Measurements from ENCODE around the gene ING3. TPM values are rescaled to one million over a fixed set of nuclear protein-coding genes. Genes with fewer than 3 reads are reported as not detected.

ING3 gene
- total RNA-seq, 2 donors from 2014 or later, result 40.3 to 45.1 TPM

- ATAC-seq (replicated peaks in 1 of 2) (no peak), DNase-seq (no peak)
- peaks cover 11% of the 10 kb centered on the region for H3K27me3 Mint-ChIP-seq (ENCODE audit: low read depth)
- H3K27ac Mint-ChIP-seq, result no peak overlapping the region
- H3K9me3 Mint-ChIP-seq, result no peaks in the 10 kb centered on the region
- no peaks in the 10 kb centered on the region for H3K36me3 Mint-ChIP-seq (ENCODE audit: insufficient read depth in 2 of 2)
- H3K4me1 Mint-ChIP-seq (ENCODE audit: low read depth), result peaks cover 14% of the 10 kb centered on the region
- no peak overlapping the region for H3K4me3 Mint-ChIP-seq
These were observed 44.2 kb downstream of the ING3 start for GRCh38 chr7:120994512-120995410.

DNA sequence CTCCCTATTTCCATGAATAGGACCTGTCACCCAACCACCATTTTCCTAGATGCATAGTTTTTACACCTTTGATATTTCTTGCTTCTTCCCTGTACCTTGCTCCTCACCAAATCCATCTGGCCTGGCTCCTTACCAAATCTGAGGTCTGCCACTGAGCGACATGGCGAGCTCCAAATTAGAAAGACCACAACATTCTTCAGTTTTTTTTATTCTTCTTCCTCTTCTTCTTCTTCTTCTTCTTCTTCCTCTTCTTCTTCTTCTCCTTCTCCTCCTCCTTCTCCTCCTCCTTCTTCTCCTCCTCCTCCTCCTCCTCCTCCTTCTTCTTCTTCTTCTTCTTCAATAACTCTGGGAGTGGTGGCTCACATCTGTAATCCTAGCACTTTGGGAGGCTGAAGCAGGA, 45.1 kb downstream of the ING3 start:
- H3K9me3 Mint-ChIP-seq, result no peaks in the 10 kb centered on the region
- H3K27ac Mint-ChIP-seq, result no peak overlapping the region
- no peak overlapping the region for H3K4me3 Mint-ChIP-seq
- H3K27me3 Mint-ChIP-seq (ENCODE audit: low read depth), result peaks cover 7% of the 10 kb centered on the region
- peaks cover 19% of the 10 kb centered on the region for H3K4me1 Mint-ChIP-seq (ENCODE audit: low read depth)
- no peak for ATAC-seq (replicated peaks in 1 of 2)
- no peak for DNase-seq
- no peaks in the 10 kb centered on the region for H3K36me3 Mint-ChIP-seq (ENCODE audit: insufficient read depth in 2 of 2)

DNA sequence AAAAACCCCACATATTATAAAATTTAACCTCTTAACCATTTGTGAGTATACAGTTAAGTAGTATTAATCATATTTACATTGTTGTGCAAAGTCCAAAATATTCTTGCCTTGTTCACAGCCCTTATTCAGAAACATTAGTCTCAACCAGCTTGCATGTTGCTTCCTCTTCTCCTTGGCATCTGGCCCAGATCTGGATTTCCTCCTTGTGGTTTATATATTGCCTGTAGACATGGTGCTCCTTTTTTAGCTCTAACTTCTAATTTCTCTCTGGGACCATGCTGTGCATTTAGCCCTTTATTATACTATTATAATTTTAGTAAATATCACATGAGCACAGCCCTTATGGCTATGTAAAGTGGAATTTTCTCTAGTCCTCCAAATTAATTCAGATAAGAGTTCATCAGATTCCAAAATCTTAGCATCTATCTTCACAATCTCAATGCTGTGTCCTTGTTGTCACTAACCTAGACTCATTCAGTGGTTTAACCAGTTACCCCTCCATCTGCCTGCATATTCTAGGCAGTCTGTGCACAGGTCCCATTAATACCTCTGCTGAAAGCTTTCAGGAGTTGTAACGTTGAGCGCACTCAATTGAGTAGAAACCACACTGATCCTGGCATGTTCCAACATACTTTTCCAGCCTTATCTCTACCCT, 45.9 kb downstream of the ING3 start:
- Mint-ChIP-seq H3K27me3 (ENCODE audit: low read depth) (peaks cover 7% of the 10 kb centered on the region), H3K36me3 (ENCODE audit: insufficient read depth in 2 of 2) (no peaks in the 10 kb centered on the region), H3K4me1 (ENCODE audit: low read depth) (peaks cover 19% of the 10 kb centered on the region), H3K27ac (no peak overlapping the region), H3K4me3 (no peak overlapping the region), H3K9me3 (no peaks in the 10 kb centered on the region)
- DNase-seq, result no peak
- no peak for ATAC-seq (replicated peaks in 1 of 2)

DNA sequence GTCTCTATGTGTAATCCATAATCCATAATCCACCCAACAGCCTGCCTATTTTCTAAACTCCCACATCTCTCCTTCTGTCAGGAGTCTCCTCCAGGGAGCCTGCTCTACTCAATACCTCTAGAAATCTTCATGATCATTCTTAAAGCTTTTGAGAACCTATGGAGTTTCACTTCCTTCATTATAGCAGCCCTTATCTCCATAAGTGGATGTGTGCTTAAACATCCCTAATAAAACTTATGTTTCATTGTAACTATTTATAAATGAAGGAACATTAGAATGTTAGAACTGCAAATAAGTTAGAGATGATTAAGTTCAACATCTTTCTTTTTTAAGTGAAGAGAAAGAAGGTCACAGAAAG, 46.4 kb downstream of the ING3 start:
- H3K36me3 Mint-ChIP-seq (ENCODE audit: insufficient read depth in 2 of 2), result no peaks in the 10 kb centered on the region
- no peak for DNase-seq
- H3K4me3 Mint-ChIP-seq, result no peak overlapping the region
- H3K27me3 Mint-ChIP-seq (ENCODE audit: low read depth), result peaks cover 7% of the 10 kb centered on the region
- no peaks in the 10 kb centered on the region for H3K9me3 Mint-ChIP-seq
- H3K4me1 Mint-ChIP-seq (ENCODE audit: low read depth), result peaks cover 19% of the 10 kb centered on the region
- no peak overlapping the region for H3K27ac Mint-ChIP-seq
- ATAC-seq (replicated peaks in 1 of 2), result no peak

- DNase-seq (no peak), ATAC-seq (replicated peaks in 1 of 2) (no peak)
- Mint-ChIP-seq H3K36me3 (ENCODE audit: insufficient read depth in 2 of 2) (no peaks in the 10 kb centered on the region), H3K27me3 (ENCODE audit: low read depth) (peaks cover 7% of the 10 kb centered on the region), H3K4me1 (ENCODE audit: low read depth) (peaks cover 19% of the 10 kb centered on the region), H3K9me3 (no peaks in the 10 kb centered on the region), H3K27ac (no peak overlapping the region), H3K4me3 (no peak overlapping the region)
These were observed 47.4 kb downstream of the ING3 start for GRCh38 chr7:120997882-120998474.

GRCh38 chr7:120998520-120998919, 47.9 kb downstream of the ING3 start:
- peaks cover 19% of the 10 kb centered on the region for H3K4me1 Mint-ChIP-seq (ENCODE audit: low read depth)
- H3K4me3 Mint-ChIP-seq, result no peak overlapping the region
- H3K9me3 Mint-ChIP-seq, result no peaks in the 10 kb centered on the region
- DNase-seq (no peak), ATAC-seq (replicated peaks in 1 of 2) (no peak)
- H3K27ac Mint-ChIP-seq, result no peak overlapping the region
- H3K27me3 Mint-ChIP-seq (ENCODE audit: low read depth), result peaks cover 7% of the 10 kb centered on the region
- H3K36me3 Mint-ChIP-seq (ENCODE audit: insufficient read depth in 2 of 2), result no peaks in the 10 kb centered on the region

GRCh38 chr7:120998996-120999565, 48.5 kb downstream of the ING3 start:
- DNase-seq (no peak), ATAC-seq (replicated peaks in 1 of 2) (no peak)
- H3K9me3 Mint-ChIP-seq, result no peaks in the 10 kb centered on the region
- peaks cover 8% of the 10 kb centered on the region for H3K27me3 Mint-ChIP-seq (ENCODE audit: low read depth)
- H3K4me3 Mint-ChIP-seq, result no peak overlapping the region
- no peaks in the 10 kb centered on the region for H3K36me3 Mint-ChIP-seq (ENCODE audit: insufficient read depth in 2 of 2)
- H3K4me1 Mint-ChIP-seq (ENCODE audit: low read depth), result peaks cover 19% of the 10 kb centered on the region
- H3K27ac Mint-ChIP-seq, result no peak overlapping the region

DNA sequence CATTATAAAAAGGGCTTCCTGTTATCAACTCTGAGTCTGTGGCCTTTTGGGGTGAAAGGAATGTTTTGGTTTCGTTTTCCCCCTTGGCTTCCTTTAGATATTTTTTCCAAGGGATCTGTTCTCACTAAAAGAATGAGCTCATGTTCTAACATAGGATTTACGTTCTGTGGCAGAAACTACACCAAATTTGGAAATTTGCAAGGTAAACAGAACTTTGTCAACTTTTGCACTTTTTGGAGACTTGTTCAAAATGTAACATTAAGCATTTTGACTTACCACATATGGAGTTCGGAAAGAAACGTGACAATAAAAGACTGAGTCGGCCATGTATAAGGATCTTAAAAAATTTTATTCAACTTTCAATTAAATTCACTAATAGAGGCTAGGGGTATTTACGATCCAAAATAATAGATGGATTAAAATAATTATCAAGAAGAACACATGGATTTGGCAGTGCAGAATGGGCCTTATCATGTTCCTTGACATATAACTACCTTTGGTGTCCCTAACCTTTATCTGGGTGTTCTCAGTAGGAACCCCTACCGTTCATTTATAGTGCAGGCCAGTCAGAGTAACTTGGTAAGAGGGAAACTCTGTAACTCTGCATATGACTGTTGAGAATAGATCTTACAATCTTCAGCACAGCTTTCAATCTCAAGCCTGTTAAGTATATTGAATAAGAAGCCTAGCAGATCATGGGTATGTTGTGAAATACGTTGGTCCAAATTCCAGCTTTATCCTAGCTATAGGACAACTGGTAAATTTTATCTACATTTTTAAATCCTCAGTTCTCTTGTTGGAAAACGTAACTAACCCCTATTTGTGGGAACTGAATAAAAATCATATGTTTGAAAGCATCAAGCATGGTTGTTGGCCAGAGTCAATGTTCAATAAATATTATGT, 49.8 kb downstream of the ING3 start:
- peaks cover 19% of the 10 kb centered on the region for H3K4me1 Mint-ChIP-seq (ENCODE audit: low read depth)
- ATAC-seq (replicated peaks in 1 of 2) (no peak), DNase-seq (no peak)
- H3K4me3 Mint-ChIP-seq, result no peak overlapping the region
- H3K9me3 Mint-ChIP-seq, result peaks cover 0 to 3% of the 10 kb centered on the region in 2 donors
- no peaks in the 10 kb centered on the region for H3K36me3 Mint-ChIP-seq (ENCODE audit: insufficient read depth in 2 of 2)
- H3K27ac Mint-ChIP-seq, result no peak overlapping the region
- H3K27me3 Mint-ChIP-seq (ENCODE audit: low read depth), result peaks cover 14% of the 10 kb centered on the region

DNA sequence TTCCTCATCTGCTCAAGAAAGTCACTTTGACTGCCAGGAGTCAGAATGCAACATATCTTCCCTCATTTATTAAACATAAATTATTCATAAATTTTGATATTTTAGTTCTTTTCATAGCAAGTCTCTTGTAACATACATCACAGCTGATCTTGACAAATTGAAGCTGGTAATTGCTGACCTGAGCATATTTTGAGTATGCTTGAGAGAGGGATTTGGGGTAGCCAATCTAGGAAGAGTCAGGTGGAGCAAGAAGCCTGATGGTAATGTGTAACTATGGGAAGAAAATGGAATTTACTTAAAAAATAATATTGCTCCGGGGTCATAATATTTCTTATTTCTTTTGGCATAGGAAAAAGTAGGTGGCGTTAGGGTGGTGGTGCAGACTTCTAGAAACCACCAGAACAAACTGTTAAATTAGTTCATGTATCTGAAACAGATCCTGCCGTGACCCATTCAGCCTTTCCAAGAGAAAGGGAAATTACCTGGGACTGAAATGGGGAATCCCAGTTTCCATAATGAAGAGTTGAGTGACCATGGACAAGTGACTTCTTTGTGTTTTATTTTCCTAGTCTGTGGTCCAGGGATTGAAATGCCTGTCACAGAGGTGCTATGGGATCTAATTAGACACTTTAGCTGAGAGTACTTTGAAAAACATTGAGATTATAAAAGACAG, 50.8 kb downstream of the ING3 start:
- H3K27ac Mint-ChIP-seq, result no peak overlapping the region
- DNase-seq, result no peak
- H3K4me1 Mint-ChIP-seq (ENCODE audit: low read depth), result peaks cover 12% of the 10 kb centered on the region
- no peak for ATAC-seq (replicated peaks in 1 of 2)
- H3K36me3 Mint-ChIP-seq (ENCODE audit: insufficient read depth in 2 of 2), result no peaks in the 10 kb centered on the region
- H3K27me3 Mint-ChIP-seq (ENCODE audit: low read depth), result peaks cover 24% of the 10 kb centered on the region
- peaks cover 0 to 3% of the 10 kb centered on the region in 2 donors for H3K9me3 Mint-ChIP-seq
- no peak overlapping the region for H3K4me3 Mint-ChIP-seq

DNA sequence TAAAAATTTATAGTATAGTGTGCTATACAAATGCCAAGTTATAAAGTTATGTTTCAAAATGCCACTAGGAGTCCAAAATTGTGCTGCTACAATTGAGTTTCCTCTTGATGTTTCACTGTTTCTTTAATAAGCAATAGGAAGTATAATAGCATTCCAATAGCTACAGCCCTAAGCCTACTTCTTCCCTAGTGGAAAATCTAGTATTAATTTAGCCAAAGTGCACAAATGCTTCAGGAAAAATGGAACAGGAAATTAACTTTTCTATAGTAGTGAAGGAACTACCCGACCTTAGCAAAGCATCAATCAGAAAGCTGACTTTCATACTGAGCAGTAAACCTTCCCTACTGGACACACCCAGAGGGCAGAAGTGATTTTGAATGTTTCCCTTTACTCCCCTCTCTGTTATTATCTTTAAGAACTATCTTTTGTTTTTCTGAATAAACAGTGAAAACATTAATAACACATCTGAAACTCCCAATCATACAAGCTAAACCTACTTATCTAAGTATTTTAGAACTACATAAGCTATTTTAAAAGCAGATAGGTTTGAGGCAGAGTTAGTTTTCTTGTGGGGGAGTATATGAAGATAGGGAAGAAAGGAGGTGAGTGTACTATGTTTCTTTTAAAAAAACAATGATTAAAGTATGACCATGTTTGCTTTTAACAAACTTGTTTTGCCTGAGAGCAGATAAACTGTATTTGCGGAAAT, 51.6 kb downstream of the ING3 start:
- DNase-seq, result no peak
- Mint-ChIP-seq H3K4me3 (no peak overlapping the region), H3K4me1 (ENCODE audit: low read depth) (peaks cover 4% of the 10 kb centered on the region), H3K9me3 (peaks cover 0 to 3% of the 10 kb centered on the region in 2 donors), H3K27ac (no peak overlapping the region), H3K27me3 (ENCODE audit: low read depth) (peaks cover 26% of the 10 kb centered on the region), H3K36me3 (ENCODE audit: insufficient read depth in 2 of 2) (no peaks in the 10 kb centered on the region)
- no peak for ATAC-seq (replicated peaks in 1 of 2)

DNA sequence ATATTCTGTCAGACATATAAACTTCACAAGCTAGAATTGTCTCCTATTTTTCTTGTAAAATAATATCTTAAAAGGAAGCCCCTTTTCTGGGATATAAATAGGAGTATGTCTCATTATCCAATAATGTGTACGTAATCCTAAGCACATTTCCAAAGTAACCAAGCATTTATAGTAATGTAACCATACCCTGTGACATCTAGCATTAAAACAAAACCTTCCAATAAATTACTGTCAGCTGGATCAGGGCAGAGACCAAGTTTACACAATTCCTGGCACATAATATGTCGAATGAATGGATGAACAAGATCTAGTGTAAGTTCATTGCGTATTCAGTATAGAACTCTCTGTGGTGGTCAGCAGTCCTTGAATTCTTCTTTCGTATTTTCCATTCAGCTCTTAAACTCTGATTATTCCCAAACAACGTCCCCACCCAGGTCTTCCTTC, 52.2 kb downstream of the ING3 start:
- Mint-ChIP-seq H3K27me3 (ENCODE audit: low read depth) (peaks cover 27% of the 10 kb centered on the region), H3K9me3 (peaks cover 0 to 3% of the 10 kb centered on the region in 2 donors)

More for the DNA sequence above, 52.2 kb downstream of the ING3 start:
- DNase-seq (no peak), ATAC-seq (replicated peaks in 1 of 2) (no peak)
- Mint-ChIP-seq H3K4me3 (no peak overlapping the region), H3K4me1 (ENCODE audit: low read depth) (peaks cover 4% of the 10 kb centered on the region), H3K36me3 (ENCODE audit: insufficient read depth in 2 of 2) (no peaks in the 10 kb centered on the region), H3K27ac (no peak overlapping the region)

All from activated T-cell treated with anti-CD3 and anti-CD28 coated beads, Interleukin-2, amount 50 U/mL, for 72 hours (primary cell).